Adipocyte (in vitro differentiated cells): Measurements from ENCODE around the gene ST3GAL6.

Source experiments
- DNase-seq: peaks from one replicate; pipeline ENCODE4 v3.0.0-alpha.2; 2015; ENCODE audit warnings: low read depth
- H3K27me3 ChIP-seq: replicated peaks from 2 replicates; pipeline ENCODE4 v1.7.0; 2013; ENCODE audit warnings: mild to moderate bottlenecking, low read length, moderate library complexity; ENCODE audit not compliant: control insufficient read depth, insufficient read depth
- H3K36me3 ChIP-seq: 2 replicates; pipeline ENCODE4 v1.7.0; 2013; ENCODE audit warnings: low read length, mild to moderate bottlenecking, moderate library complexity; ENCODE audit not compliant: control insufficient read depth, insufficient read depth, severe bottlenecking
- H3K4me1 ChIP-seq: 2 replicates; pipeline ENCODE4 v1.7.0; 2013; ENCODE audit warnings: mild to moderate bottlenecking, low read length, moderate library complexity; ENCODE audit not compliant: control insufficient read depth, insufficient read depth
- H3K4me3 ChIP-seq: 2 replicates; pipeline ENCODE4 v1.7.0; 2013; ENCODE audit warnings: mild to moderate bottlenecking, low read length, moderate library complexity
- H3K9ac ChIP-seq: 2 replicates; pipeline ENCODE4 v1.7.0; 2013; ENCODE audit warnings: mild to moderate bottlenecking, low read length, moderate library complexity
- H3K9me3 ChIP-seq: 2 replicates; pipeline ENCODE4 v1.7.0; 2013; ENCODE audit warnings: mild to moderate bottlenecking, low read length, moderate library complexity; ENCODE audit not compliant: control insufficient read depth

ST3GAL6 gene

GRCh38 chr3:98788651-98789050, 25.5 kb downstream of the ST3GAL6 start:
- DNase-seq, result no peak
- no peak overlapping the region for H3K4me3 ChIP-seq

DNA sequence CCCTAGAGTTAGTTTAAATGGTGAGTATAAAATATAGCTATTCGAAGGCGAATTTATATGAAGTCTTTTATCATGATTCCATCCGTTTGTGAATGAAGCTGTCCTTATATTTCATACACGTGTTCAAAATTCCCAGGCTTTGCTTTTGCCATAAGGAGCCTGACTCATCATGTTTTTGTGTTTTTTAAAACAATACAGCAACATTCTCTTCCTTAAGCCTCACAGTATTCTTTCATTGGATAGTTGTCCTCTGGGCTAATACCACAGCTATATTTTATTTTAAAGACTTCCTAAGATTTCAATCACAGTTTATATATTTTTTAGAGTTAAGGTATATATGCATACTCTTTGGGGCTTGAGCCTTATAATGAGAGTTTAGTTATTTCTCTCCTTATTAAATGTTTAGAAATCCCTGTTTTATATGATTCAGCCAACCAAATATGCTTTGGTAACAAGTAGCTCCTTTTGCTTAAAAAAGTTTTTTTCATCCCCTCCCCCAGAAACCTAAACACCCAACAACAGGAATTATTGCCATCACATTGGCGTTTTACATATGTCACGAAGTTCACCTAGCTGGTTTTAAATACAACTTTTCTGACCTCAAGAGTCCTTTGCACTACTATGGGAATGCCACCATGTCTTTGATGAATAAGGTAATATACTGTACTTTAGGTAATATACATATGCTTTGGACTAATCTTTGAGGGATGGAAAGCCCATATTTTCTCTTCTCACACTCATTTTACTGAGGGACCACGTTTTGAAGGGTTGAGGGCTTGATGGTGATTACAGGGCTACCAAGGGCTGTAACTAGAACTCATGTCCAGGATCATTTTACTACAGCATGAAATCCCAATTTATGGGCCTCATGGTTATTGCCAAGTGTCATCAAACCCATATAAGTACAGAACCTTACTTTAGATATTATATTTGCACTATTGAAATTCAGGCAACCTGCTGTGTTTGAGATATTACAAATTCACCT, 28.5 kb downstream of the ST3GAL6 start:
- H3K36me3 ChIP-seq, result peaks cover 9% of the 10 kb centered on the region
- H3K9ac ChIP-seq, result no peak overlapping the region
- peaks cover 6% of the 10 kb centered on the region for H3K4me1 ChIP-seq
- H3K9me3 ChIP-seq, result no peaks in the 10 kb centered on the region
- H3K27me3 ChIP-seq, result no peaks in the 10 kb centered on the region
- no peak overlapping the region for H3K4me3 ChIP-seq
- no peak for DNase-seq

More at GRCh38 chr3:98788651-98789050, 25.5 kb downstream of the ST3GAL6 start:
- Histone ChIP-seq H3K27me3 (no peaks in the 10 kb centered on the region), H3K9ac (no peak overlapping the region), H3K36me3 (no peaks in the 10 kb centered on the region), H3K9me3 (no peaks in the 10 kb centered on the region), H3K4me1 (peaks cover 34% of the 10 kb centered on the region)

DNA sequence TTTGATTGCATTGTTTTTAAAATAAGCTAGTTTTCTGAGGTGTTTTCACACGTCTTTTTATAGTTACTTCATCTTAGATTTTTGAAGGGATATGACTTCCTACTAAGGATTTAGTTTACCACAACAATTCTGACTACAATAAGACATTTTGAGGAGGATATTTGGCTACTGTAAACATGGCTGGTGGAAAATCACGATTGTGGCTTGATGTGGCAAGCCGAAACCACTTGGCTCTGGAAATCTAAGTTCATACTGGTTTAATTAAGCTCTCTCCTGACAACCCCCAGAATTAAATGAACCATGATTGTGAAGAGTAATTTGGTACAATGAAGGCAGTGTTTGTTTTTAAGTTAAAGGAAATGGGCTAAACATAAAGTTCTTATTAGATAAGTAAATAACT, 30.8 kb downstream of the ST3GAL6 start:
- Histone ChIP-seq H3K36me3 (peaks cover 27% of the 10 kb centered on the region), H3K9ac (no peak overlapping the region), H3K4me1 (no peaks in the 10 kb centered on the region), H3K4me3 (no peak overlapping the region), H3K27me3 (no peaks in the 10 kb centered on the region), H3K9me3 (no peaks in the 10 kb centered on the region)
- no peak for DNase-seq

DNA sequence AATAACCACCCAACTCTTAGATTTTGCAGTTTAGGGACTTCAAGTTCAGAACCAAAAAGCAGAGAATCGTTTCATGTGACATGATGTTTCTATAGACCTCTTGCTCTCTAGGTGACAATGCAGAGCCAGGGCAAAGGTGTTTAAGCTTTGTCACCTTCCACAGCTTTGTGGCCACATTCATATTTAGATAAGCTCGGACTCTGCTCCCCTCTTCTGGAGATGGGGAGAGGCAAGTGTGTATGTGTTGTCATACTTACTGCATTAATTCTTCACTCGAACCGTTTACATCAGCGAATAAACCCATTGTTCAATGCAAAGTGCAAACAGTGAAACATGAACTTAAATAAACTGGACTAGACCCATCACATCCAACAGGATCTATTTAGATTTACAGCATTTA, 33.2 kb downstream of the ST3GAL6 start:
- peaks cover 50% of the 10 kb centered on the region for H3K36me3 ChIP-seq
- no peak overlapping the region for H3K9ac ChIP-seq
- no peaks in the 10 kb centered on the region for H3K27me3 ChIP-seq
- no peak for DNase-seq
- H3K4me1 ChIP-seq, result no peaks in the 10 kb centered on the region
- no peaks in the 10 kb centered on the region for H3K9me3 ChIP-seq
- H3K4me3 ChIP-seq, result no peak overlapping the region

- Histone ChIP-seq H3K4me3 (no peak overlapping the region), H3K9me3 (no peaks in the 10 kb centered on the region), H3K4me1 (no peaks in the 10 kb centered on the region), H3K36me3 (peaks cover 54% of the 10 kb centered on the region), H3K9ac (no peak overlapping the region), H3K27me3 (no peaks in the 10 kb centered on the region)
- no peak for DNase-seq
These were observed 34.8 kb downstream of the ST3GAL6 start for GRCh38 chr3:98797905-98798304.

- H3K27me3 ChIP-seq, result no peaks in the 10 kb centered on the region
- H3K4me1 ChIP-seq, result no peaks in the 10 kb centered on the region
- H3K36me3 ChIP-seq, result peaks cover 54% of the 10 kb centered on the region
- no peak overlapping the region for H3K9ac ChIP-seq
- DNase-seq, result no peak
- H3K9me3 ChIP-seq, result no peaks in the 10 kb centered on the region
- H3K4me3 ChIP-seq, result no peak overlapping the region
These were observed 35.7 kb downstream of the ST3GAL6 start for GRCh38 chr3:98798820-98799219.

- DNase-seq, result no peak
- H3K36me3 ChIP-seq, result peaks cover 54% of the 10 kb centered on the region
- H3K4me1 ChIP-seq, result no peaks in the 10 kb centered on the region
- no peaks in the 10 kb centered on the region for H3K27me3 ChIP-seq
- H3K4me3 ChIP-seq, result no peak overlapping the region
- H3K9me3 ChIP-seq, result no peaks in the 10 kb centered on the region
- no peak overlapping the region for H3K9ac ChIP-seq
These were observed 36.3 kb downstream of the ST3GAL6 start for GRCh38 chr3:98799479-98799878.

- H3K9ac ChIP-seq, result no peak overlapping the region
- H3K4me1 ChIP-seq, result no peaks in the 10 kb centered on the region
- H3K4me3 ChIP-seq, result no peak overlapping the region
- H3K9me3 ChIP-seq, result no peaks in the 10 kb centered on the region
- DNase-seq, result no peak
- peaks cover 62% of the 10 kb centered on the region for H3K36me3 ChIP-seq
- H3K27me3 ChIP-seq, result no peaks in the 10 kb centered on the region
These were observed 37.3 kb downstream of the ST3GAL6 start for GRCh38 chr3:98800401-98800800.

- Histone ChIP-seq H3K4me3 (no peak overlapping the region), H3K27me3 (no peaks in the 10 kb centered on the region), H3K9me3 (no peaks in the 10 kb centered on the region), H3K36me3 (peaks cover 66% of the 10 kb centered on the region), H3K9ac (no peak overlapping the region), H3K4me1 (no peaks in the 10 kb centered on the region)
- DNase-seq, result no peak
These were observed 38.1 kb downstream of the ST3GAL6 start for GRCh38 chr3:98801043-98801747.

GRCh38 chr3:98805571-98805970, 42.4 kb downstream of the ST3GAL6 start:
- no peak overlapping the region for H3K4me3 ChIP-seq
- no peak overlapping the region for H3K9ac ChIP-seq
- peaks cover 10% of the 10 kb centered on the region for H3K4me1 ChIP-seq
- DNase-seq, result no peak
- no peaks in the 10 kb centered on the region for H3K9me3 ChIP-seq
- peaks cover 70% of the 10 kb centered on the region for H3K36me3 ChIP-seq
- H3K27me3 ChIP-seq, result no peaks in the 10 kb centered on the region

DNA sequence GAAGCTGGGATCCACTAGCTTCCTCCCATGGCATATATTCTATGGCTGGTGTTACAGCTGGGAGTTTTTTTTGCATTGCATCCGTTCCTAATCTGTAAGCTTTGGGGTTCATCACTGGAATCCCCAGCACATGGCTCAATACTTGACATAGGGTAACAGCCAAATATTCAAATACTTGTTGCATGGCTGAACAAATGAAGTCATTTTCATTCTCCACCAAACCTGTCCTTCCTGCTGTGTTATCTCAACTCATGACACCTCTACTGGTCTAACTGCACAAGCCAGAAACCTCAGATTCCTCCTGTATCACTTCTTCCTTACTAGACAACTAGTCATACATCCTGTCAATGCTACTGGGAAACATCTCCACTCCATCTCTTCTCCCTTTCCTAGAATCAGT, 43.4 kb downstream of the ST3GAL6 start:
- Histone ChIP-seq H3K9ac (no peak overlapping the region), H3K4me1 (peaks cover 13% of the 10 kb centered on the region), H3K36me3 (peaks cover 67% of the 10 kb centered on the region), H3K4me3 (no peak overlapping the region), H3K9me3 (no peaks in the 10 kb centered on the region), H3K27me3 (no peaks in the 10 kb centered on the region)
- DNase-seq, result no peak
